Fibroblast of gingiva (primary cell): ENCODE data around the gene IL32.
A peak's percentile ranks its signal among the peaks of the same experiment; 100 is the strongest.

ENCODE experiments used
- DNase-seq: peaks from one replicate; pipeline ENCODE4 v3.0.0-alpha.2; 2011; ENCODE audit warnings: low read depth

The IL32 gene, protein sequence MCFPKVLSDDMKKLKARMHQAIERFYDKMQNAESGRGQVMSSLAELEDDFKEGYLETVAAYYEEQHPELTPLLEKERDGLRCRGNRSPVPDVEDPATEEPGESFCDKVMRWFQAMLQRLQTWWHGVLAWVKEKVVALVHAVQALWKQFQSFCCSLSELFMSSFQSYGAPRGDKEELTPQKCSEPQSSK

DNA sequence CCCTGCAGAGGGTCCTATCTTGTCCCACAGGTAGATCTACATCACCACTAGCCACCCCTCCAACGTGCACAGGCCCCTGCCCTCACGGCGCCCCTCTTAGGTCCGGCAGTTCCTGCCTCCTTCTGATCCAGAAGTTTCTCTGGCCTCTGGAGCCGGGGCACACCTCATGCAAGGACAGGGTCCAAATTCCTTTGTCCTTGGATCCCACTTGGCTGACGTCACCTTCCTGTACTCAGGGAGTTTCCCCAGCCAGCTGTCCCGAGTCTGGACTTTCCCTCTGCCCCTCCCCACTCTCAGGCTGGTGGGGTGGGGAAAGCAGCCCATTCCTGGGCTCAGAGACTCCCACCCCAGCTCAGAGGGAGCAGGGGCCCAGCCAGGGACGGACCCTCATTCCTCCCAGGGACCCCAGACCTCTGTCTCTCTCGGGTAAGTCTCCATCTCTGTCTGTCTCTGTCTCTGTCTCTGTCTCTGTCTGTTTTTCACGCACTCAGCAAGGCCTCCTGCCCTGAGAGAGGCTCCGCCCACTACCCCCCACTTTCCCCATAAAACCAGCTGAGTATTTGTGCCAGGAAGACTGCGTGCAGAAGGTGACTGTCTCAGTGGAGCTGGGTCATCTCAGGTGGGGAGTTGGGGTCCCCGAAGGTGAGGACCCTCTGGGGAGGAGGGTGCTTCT, at the start of gene IL32:
Gene IL32, plus strand, starts transcription at position 572 of the 673 bp plus-strand sequence. CDS start 172 bp downstream, outside the sequence.
- peak; percentile 39 for DNase-seq

DNA sequence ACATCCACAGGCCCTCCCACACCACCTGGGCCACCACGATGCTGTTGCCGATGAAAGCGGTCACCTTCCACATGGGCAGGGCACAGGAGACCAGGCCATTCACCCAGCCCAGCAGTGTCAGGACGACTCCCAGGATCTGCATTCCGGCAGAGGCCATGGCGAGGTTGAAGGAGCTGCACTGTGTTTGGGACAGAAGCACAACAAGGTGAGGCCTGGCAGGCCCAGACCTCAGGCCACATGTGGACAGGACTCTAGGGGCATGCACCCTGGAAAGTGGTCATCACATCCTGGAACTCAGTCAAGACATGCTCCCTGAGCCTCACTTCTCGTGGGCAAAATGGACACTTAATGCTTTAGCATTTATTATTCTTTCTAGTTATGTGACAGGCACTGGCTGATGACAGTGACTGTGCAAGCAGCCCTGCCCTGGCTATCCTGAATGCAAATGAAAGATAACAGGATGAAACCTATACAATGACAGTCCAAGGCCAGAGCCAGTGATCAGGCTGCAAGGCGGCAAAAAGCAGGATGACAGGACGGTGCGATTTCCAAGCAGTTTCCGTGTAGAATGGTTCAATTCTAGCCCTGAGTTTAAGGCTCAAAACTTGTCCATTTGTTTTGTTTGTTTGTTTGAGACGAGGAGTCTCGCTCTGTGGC, 49.4 kb upstream of the IL32 start:
- DNase-seq = no peak

DNA sequence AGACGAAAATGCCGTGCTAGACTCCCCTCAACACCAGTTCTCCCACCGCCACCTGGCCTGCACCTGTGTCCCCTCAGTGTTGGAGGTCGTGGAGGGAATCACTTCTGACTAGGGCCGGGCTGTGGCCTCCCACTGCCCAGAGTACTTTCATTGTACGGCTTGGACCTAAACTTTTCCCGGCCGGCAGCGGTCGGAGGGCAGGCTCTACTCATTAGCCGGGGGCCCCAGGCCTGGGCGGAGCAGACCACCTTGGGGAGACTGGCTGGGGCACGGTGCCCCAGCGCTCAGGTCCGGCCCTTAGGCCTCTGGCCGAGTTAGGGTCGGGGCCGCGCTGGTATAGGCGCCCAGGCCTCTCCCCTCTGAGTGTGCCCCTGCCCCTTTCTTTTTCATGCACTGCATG, 48.1 kb upstream of the IL32 start:
- DNase-seq = no peak

DNA sequence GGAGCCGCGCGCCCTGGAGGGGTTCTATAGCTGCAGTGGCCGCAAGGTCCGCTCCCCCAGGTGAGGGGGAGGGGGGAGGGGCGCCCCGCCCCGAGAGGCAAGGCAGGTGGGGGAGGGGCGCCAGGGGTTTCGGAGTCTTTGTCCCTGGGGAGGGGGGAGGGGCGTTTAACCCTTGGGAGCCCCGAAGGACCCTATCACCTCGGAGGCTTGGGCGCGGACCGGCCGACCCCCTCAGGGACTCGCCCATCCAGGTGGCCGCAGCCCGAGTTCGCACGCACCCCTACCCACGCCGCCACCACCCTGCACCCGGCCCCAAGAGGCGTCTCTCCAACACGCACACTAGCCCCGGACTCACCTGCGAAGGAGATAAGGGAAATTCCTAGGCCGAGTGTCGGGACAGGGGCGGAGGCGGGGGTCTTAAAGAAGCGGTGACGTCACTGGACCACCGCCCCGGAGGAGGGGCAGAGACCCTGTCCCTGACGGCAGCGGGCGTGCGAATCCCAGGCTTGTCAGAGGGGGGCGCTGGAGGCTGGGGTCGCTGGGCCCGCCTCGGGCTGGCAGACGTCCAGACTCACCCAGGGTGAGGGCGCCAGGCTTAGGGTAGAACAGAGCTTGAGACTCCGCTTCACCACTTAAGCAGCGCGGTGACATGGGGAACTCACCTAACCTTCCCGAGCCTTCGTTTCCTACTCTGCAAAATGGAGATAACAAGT, 47.5 kb upstream of the IL32 start, which contains the start of gene CLDN6:
Gene CLDN6, minus strand, starts transcription at position 390 of the 713 bp plus-strand sequence. CDS start 2,162 bp downstream, outside the sequence.
- DNase-seq = no peak

DNA sequence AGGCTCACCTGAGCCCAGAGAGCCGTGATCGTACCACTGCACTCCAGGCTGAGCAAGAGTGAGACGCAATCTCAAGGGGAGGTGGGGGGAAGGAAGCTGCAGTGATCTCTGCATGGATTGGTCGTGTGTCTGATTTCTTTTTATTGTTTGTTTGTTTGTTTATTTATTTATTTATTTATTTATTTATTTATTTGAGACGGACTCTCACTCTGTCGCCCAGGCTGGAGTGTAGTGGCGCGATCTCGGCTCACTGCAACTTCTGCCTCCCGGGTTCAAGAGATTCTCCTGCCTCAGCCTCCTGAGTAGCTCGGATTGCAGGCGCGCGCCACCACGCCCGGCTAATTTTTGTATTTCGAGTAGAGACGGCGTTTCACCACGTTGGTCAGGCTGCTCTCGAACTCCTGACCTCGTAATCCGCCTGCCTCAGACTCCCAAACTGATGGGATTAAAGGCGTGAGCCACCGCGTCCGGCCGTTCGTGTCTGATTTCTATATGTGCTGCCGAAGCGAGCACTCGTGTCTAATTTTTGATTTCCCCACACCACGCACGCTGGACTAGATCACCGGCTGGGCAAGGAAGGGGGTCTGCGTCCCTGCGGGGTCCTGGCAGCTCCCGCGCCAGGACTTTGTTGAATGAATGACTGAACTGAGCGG, 45.7 kb upstream of the IL32 start:
- DNase-seq = no peak

DNA sequence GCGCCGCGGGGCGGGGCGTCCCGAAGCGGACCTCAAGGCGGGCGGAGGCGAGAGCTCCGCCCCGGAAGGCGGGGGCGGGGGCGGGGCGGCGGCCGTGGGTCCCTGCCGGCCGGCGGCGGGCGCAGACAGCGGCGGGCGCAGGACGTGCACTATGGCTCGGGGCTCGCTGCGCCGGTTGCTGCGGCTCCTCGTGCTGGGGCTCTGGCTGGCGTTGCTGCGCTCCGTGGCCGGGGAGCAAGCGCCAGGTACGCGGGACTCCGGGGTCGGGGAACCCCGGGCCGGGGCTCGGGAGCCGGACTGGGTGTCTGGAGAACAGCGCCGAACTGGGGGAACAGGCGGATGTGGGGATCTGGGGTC, 45.2 kb upstream of the IL32 start, which contains the start of gene TNFRSF12A:
Gene TNFRSF12A, plus strand, starts transcription at position 122 of the 357 bp plus-strand sequence. Its CDS starts 30 bp downstream, at position 152.
- DNase-seq = peak; percentile 61

DNA sequence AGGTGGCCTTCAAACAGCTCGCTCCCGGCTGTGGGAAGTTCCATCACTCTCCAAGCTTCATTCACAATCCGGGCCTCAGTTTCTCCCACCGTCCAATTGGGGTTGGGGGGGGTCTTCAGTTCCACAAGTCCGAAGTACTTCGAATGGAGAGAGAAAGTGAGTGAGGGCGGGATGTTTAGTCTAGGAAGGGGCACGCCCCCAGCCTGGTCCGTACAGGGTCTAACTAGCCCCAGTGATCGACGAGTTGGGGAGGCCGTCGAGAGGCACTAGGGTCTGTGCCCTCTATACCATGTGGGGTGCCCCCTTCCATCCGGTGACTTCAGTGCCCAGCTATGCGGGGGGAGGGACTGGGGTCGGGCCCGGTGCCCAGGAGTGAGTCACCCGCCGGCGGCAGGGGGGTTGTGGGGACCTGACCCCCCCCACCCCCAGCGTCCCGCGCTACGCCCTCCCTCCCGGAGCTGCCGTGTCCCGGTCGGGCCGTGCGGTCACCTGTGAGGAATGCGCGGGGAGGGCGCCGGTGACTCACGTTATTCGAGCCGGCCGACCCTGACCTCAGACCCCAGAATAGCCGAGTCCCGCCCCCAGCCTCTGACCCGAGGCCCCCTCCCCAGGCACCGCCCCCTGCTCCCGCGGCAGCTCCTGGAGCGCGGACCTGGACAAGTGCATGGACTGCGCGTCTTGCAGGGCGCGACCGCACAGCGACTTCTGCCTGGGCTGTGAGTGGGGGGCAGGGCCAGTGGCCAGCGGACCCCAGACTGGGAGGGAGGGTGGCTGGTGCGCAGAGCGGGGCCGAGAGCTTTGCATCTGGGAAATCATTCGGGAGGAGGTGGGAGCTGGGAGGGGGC, 44.6 kb upstream of the IL32 start:
- peak; percentile 83 for DNase-seq

DNA sequence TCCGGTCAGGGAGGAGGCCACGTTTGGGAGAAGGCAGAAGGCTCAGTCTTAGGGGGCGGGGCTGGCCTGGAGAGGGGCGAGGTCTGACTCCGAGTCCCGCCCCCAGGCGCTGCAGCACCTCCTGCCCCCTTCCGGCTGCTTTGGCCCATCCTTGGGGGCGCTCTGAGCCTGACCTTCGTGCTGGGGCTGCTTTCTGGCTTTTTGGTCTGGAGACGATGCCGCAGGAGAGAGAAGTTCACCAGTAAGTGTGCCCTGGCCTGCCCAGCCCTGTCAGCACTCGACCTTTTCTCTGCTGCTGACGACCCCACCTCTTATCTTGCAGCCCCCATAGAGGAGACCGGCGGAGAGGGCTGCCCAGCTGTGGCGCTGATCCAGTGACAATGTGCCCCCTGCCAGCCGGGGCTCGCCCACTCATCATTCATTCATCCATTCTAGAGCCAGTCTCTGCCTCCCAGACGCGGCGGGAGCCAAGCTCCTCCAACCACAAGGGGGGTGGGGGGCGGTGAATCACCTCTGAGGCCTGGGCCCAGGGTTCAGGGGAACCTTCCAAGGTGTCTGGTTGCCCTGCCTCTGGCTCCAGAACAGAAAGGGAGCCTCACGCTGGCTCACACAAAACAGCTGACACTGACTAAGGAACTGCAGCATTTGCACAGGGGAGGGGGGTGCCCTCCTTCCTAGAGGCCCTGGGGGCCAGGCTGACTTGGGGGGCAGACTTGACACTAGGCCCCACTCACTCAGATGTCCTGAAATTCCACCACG, 43.8 kb upstream of the IL32 start:
- peak; percentile 86 for DNase-seq

DNA sequence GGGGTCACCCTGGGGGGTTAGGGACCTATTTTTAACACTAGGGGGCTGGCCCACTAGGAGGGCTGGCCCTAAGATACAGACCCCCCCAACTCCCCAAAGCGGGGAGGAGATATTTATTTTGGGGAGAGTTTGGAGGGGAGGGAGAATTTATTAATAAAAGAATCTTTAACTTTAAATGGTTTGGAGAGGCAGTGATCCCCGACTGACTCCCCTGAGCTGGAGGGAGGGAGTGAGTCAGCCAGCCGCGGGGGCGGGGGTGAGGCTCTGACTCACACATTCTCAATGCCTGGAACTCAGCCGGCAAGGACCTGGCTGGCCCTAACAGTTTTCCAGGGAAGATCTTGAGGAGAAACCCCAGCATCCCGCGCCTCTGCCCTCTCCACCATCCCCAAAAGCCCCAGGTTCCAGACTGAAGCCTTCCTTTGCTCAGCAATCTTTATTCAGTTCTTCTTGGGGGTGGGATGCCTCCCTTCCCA, 43.2 kb upstream of the IL32 start:
- peak; percentile 91 for DNase-seq

DNA sequence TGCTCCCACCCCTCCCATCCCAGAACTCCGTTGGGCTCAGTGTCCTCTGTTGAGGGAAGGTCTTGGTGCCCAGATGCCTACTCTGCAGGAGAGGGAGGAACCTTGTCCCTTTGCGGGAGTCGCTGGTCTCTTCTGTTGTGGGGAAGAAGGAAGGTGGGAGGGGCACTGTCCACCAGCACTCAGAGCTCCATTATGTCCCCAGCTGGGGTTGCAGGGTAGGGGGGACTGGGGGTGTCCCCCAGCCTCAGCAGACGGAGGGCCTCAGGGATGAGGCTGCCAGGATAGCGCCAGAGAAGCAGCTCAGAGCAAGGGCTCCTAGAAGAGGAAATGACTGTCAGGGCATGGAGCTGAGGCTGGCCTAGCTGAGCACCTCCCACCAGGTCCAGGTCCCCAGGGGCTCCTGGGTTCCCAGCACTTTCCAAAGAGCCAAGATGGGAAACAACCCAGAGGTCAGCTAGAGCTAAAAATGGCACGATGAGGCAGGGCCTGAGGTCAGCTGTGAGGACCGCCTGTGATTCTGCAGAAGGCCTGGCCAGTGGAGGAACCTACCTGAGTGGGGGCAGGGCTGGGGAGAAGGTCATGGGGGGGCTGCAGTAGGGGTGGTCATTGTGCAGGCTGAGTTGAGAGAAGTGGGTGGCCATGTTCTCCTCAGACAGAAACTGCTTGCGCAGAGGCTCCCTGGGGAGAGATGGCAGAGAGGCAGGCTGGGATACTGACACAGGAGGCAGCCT, 42.6 kb upstream of the IL32 start:
- DNase-seq = peak; percentile 68

DNA sequence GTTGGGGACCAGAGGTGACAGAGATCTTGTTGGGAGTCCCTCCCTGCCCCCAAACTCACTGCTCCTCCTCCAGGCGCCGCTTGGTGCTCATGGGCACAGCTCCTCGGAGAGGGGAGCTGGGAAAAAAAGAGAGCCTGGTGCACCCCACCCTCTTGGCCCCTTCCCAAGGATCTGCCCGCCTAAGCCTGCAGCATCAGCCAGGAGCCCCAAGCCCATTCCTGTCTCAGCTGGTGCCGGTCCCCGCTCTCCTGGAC, 42.1 kb upstream of the IL32 start:
- DNase-seq = peak; percentile 59

DNA sequence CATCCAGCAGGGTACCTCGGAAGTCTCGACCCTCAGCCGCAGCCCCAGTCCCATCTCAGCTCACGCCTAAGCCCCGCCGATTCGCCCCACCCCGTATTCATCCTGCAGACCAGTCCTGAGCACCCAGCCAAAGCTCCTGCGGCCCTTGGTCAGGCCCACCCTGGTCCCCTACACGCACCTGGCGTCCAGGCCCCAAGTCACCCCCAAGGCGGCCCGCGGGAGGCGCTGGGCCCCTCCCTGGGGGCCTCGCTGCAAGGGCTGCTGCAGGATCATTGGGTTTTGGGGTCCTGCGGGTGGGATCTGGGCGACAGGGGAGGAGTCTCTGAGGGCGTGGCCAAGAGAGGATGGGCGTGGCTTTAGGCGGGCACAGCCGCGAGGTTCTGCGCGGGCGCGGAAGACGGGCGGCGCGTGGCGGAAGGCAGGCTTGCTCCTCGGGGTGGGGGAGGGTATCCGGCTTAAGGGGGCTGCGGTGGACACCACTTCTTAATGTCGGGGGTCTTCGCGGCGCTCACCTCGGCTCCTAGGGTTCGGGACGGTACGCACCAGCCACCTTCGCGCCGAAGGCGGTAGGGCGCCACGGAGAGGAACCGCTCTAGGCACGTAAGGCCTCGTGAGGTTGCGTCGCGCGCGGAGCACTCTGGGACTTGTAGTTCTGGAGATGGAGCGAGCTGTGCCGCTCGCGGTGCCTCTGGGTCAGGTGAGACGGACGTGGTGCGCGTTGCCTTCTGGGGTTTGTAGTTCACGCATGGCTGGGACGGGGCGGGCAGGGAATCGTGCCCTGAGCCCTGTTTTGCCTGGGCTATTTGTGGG, 41.6 kb upstream of the IL32 start, which contains the start of the genes HCFC1R1 and THOC6:
Gene HCFC1R1, minus strand, starts transcription at position 274 of the 810 bp plus-strand sequence. Its CDS starts 1 bp downstream, at position 273.
Gene THOC6, plus strand, starts transcription at position 367 of the 810 bp plus-strand sequence. Its CDS starts 292 bp downstream, at position 659.
- DNase-seq = peak; percentile 96

DNA sequence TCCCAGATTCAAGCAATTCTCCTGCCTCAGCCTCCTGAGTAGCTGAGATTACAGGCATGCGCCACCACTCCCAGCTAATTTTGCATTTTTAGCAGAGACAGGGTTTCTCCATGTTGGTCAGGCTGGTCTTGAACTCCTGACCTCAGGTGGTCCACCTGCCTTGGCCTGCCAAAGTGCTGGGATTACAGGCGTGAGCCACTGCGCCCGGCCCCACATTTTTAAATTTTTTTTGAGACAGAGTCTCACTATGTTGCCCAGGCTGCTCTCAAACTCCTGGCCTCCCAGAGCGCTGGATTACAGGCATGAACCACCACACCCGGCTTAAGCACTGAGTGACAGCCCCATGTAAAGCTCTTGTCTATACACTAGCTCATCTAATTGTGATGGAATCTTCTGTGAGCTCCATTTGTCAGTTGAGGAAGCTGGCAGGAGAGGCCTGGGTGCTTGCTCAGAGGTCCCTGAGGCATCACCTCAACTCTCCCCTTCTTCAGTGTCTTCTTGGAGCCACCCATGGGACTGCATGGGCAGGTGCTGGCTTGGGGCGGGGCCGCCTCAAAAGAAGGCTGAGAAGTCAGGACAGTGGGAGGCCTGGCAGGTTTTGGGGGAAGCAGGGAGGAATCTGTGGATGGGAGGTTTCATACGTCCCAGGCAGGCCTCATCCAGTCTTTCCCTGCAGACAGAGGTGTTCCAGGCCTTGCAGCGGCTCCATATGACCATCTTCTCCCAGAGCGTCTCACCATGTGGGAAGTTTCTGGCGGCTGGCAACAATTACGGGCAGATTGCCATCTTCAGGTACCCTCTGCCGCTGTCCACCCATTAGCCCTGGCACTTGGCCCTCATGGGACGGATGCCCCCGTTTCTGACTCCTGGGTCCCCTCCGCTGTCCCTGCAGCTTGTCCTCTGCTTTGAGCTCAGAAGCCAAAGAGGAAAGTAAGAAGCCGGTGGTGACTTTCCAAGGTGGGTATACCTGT, 40.1 kb upstream of the IL32 start:
- no peak for DNase-seq

DNA sequence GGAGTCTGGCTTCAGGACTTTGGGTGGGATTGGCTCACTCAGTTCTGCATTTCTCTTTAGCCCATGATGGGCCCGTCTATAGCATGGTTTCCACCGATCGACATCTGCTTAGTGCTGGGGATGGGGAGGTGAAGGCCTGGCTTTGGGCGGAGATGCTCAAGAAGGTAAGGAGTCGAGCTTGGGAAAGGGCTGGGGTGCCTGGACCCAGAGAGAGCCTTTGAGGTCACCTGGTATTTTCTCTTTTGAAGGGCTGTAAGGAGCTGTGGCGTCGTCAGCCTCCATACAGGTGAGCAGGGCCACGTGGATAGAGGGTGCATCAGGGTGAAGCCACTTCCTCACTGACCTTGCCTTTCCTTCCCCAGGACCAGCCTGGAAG, 39.4 kb upstream of the IL32 start:
- DNase-seq = no peak

DNA sequence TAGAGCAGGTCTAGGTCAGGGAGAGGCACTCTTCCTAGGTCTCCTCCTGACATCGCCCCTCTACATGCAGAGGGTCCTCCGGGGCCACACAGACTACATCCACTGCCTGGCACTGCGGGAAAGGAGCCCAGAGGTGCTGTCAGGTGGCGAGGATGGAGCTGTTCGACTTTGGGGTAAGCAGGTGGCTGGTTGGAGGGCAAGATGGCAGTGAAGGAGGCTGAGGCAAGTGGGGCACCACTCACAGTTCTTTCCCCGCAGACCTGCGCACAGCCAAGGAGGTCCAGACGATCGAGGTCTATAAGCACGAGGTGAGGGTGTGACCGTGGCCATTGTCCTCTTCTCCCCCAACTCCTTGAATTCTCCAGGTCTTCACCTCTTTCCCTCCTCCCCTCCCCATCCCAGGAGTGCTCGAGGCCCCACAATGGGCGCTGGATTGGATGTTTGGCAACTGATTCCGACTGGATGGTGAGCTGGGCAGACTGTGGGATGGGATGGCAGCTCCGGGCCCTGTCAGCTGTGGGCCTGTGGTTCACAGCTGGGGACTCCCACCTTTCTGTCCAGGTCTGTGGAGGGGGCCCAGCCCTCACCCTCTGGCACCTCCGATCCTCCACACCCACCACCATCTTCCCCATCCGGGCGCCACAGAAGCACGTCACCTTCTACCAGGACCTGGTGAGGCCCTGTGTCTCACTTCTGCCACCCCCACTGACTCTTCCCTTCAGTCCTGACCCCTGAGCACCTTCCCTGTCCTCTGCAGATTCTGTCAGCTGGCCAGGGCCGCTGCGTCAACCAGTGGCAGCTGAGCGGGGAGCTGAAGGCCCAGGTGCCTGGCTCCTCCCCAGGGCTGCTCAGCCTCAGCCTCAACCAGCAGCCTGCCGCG, 38.6 kb upstream of the IL32 start:
- no peak for DNase-seq

DNA sequence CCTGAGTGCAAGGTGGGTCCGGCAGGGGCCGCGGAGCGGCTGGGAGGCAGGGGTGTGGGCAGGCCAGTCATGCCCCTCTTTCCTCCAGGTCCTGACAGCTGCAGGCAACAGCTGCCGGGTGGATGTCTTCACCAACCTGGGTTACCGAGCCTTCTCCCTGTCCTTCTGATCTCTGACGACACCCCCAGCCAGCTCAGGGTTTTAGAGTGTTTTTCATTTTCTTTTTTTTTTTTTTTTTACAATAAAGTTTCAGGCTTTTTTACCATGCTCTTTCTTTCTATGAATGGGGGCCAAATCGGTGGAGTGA, 38.0 kb upstream of the IL32 start:
- no peak for DNase-seq
